Suppressor macrophage treated with lipopolysaccharide for 4 hours (primary cell): ENCODE data around the gene HS1BP3.

ENCODE experiments used
- DNase-seq: peaks from one replicate; pipeline ENCODE4 v3.0.0-alpha.2; 2020

Gene HS1BP3

DNA sequence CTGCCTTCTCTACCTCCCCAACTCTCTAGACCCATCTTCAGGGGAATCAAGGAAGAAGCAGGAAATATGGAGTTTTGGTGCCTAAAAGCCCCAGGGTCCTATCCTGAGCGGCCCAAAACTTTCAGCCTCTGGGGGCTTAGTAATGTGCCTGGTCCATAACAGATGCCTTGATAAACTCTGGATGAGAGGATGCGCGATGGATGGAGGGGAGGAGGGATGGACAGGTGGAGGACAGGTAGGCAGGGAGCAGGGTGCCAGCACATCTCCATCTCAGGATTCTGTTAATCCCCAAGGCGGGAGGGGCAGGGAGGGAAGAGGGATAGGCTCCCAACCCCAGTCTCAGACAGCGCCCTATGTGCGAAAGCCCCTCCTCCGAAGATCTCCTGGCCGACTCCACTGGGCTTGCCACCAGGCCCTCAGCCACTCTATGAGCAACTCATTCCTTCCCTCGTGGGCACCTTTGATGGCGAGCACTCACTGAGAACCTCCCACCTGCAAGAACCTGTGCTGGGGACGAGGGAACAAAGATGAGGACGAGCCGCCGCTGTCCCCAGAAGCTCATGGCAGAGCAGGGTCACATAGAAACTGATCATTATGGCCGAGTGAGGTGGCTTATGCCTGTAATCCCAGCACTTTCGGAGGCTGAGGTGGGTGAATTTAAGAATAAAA is 23.1 kb downstream of the HS1BP3 start:
- DNase-seq = no peak

DNA sequence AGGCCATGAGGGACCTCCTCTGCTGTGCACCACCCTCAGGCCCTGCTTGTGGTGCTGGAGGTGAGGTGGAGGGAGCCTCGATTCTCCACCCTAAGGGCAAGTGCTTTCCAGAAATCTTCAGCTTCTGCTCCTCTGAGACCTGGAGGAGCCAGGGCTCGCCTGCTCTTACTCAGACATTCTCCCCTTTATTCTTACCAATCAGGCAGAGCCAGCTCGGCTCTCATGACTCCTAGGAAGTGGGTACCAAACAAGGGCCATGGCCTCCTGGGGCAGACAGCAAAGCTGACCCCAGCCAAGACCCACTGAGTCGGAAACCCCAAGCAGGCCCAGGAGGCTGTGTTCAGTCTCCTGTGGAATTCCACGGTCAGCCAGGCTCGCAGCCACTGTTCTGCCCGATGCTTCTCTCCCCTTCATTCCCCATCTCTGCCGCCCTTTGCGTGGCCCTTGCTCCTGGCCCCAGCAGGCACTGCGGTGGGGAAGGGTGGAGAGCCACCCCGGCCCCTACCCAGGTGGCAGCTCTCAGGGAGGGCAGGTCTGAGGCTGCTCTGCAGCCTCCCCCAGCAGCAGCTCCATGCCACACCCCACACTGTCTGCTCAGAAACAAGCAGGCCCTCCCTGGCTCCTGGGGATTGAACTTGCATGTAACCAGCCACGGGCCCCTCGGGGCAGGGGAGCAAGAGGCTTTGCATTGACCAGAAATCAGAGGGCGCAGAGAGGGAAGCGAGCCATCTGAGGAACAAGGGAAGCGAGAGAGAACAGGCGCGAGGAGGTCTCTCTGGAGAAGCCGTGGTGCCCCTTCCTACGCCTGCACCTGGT is 24.0 kb downstream of the HS1BP3 start:
- no peak for DNase-seq

DNA sequence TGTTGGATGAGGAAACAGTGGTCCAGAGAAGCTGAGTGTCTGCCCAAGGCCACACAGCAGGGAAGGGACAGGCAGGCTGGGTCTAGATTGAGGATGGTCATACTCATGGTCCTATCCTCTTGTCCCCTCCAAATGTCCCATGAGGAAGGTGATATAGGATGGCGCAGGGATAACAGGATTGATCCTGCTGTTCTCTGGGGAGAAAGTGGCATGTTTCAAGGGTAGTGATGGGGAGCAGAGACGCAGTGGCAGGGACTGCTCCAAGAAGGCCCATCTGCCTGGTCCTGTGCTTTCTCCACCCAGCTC is 24.6 kb downstream of the HS1BP3 start:
- no peak for DNase-seq

DNA sequence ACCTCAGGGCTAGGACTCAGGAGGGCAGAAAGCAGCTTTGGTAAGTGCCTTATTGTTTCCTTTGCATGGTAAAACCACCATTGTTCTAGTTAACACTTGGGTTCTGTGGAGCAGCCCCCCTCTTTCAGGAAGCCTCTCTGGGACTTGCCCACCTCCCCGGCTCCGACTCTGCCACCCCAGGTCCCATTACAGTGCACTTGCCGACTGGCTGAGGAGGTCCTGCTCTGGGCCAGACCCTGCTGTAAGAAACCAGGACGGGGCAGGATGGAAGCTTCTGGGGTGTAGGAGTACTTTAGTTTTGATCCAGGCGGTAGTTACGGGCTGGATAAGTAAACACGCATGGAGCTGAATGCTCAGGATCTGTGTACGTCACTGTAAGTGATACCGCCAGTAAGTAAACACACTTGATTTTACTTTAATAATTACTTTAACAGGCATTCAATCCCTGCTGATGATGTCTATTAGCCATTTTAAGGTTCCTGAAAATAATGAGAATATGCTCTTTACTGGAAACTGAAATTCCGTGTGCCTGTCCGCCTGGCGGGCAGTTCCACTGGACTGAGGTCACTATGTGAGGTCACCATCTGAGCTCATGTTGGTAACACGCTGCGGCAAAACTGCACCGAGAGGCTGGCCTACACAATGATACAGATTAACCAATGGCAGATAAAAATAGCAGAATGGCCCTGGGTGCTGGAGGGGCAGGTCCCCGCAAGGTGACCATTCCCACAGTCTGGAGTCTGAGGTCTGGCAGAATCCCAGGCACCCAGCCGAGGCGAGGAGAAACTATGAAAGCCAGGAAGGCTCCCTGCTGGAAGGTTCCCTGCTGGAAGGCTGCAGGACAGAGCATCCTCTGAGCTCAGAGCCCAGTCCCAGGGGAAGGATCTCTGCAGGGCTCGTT is 25.2 kb downstream of the HS1BP3 start:
- DNase-seq = no peak

DNA sequence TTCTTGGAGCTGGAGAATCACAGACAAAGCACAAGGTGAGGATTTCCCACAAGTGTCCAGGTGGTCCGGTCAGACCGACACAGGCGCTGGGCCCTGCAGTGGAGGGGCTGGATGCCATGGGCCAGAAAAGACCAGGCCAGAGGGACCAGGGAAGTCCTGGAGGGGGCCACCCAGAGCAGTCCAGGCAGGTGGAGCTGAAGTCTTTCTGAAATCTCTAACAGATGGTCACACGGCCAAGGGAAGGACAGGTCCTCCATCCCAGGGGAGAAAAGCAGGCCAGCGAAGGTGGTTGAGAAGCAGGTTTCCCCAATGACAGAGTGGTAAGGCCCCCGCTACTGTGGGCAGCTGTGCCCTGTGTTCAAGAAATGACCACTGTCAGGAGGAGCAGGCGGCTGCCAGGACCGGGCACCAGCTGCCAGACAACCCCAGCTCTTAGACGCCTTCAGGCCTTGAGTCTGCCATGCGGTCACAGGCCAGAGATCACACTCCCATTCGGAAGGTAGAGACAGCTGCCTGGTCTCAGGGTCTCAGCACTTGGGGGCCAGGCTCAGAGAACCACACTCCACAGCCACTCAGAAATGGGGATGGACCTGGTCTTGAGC is 25.9 kb downstream of the HS1BP3 start:
- no peak for DNase-seq

DNA sequence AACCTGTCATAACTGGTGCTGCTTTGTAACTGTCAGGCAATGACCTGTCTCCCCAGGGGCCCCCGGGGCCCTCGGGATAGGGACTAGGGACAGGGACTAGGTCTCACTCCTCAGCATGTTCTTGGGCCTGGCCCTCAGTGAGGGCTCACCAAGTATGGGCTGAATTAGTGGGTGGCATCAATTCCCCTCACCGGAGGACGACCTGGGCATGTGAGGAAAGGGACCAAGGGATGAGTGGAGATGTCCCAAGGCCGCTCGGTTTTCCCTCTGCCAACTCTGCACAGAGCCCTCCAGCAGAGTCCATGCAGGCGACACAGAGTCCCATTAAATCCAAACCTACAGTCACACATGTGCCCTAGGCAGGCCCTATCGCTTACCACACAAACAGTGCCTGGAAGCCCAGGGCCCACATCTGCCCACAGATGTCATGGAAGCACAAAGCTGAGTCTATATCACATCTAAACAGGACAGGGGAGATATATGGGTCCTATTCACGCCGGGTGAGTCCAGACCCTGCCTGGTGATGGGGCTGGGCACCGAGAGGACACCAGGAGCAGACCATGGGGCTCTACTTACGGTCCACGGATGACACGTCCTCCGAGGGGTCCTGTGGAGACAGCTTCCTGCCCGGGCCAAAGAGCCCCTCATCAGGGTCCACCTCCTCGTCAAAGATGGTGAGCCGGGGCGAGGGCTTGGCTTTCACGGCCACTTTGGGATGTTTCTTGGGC is 26.6 kb downstream of the HS1BP3 start:
- no peak for DNase-seq

DNA sequence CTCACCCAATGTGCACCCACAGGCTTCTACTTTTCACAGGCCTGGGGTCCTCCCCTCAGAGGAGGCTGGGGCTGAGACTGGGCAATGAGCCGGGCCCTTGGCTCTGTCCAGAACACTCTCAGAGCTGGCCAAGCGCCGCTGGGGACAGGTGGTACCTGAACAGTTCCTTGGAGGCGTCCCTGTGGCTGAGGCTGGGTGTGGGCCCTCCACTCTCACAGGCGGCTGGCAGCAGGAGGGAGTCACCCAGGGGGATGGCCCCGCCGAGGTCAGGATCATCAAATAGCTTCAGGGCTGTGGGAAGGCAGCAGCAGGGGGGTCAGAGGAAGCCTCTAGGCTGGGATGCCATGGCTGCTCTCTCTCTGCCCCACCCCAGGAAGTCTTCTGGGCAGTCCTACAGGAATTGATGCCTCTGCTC is 27.1 kb downstream of the HS1BP3 start:
- DNase-seq = no peak

DNA sequence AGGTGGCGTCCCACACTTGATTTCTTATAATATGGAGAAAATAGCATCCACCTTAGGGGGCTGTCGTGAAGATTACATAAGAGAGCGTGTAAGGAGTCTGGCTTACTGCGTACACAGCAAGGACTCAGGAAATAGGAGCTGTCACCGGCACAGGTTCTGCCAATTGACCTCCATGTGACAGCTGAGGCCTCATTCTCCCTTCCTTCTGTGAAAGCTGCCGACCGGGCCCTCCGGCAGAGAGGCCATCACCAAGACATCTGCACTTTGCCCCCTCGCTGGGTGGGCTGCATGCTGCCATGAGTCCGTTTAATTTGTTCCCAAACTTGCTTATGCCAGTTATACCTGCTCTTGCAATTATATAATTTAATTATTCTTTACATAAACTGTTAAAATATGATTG is 27.7 kb downstream of the HS1BP3 start:
- no peak for DNase-seq

DNA sequence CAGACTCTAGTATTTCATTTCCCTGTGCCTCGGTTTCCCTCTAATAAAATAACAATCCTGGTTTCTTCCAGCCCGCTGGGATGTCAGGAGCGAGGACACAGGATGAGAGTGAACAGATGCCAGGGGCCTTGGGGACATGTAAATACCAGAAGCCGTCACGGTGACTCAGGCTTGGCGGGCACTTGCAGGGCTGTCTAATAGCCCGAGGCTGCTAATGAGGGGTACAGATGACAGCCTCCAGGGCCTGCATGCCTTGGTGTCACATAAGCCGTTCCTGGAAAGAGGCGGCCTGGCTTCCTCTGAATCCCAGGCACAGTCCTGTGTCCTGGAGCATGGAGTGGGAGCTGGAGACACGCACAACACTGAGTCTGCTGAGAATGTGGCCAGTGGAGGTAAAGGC is 28.2 kb downstream of the HS1BP3 start:
- DNase-seq = no peak

DNA sequence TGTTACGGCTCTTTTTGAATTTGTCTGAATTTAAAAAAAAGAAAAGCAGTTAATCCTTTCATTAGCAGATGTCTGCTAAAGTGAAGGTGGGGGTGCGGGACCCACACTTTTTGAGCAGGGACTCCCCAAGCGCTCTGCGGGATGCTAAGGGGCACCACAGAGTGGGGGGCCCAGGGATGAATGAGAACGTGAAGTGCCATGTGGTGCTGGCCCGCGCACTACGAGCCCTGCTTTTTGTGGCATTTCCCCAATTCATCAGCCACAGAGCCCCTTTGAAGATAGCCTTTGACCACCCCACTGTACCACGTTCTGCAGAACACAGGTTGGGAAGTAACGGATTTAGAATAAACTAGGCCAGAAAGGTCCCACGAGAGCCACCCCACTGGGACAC is 28.6 kb downstream of the HS1BP3 start:
- DNase-seq = no peak

DNA sequence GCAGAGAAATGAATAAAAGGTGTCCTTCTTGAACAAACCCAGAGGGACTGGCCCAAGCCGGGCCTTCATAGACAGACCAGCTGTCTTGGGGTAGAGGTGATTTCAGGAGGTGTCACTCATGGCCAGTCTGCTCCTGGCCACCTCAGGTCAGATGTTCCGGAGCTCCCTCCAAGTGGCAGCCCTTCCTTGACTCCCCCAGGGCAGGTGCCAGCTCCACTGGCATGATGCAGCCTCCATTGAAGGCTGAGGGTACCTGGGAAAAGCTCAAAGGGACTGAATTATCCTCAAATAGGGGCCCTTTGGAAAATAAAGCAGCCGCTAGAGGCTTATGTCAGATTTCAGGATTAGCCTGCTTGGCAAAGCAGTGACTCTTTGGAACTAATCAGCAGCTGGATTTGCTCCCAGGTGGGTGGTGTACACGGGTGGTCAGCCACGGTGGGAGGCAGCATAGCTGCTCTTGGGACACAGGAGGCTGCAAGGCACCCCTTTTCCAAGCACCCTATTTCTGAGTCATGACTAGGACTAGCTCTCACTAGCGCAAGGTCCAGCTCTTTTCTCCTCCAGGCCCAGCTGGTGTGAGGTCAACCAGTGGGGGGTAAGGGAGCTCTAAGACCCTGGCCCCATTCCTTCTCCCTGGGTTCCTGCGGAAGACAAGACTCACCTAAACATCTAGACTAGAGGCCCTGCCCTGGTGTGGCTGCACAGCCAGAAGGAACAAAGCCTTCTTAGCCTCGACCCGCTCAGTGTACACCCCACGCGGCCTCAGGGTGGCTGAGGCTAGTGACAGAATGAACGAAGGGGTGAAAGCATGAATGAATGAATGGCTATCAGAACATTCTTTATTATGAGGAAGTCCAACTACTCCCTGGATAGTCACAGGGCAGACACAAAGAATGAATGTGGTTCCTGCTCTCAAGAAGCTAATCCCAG is 29.3 kb downstream of the HS1BP3 start:
- no peak for DNase-seq

DNA sequence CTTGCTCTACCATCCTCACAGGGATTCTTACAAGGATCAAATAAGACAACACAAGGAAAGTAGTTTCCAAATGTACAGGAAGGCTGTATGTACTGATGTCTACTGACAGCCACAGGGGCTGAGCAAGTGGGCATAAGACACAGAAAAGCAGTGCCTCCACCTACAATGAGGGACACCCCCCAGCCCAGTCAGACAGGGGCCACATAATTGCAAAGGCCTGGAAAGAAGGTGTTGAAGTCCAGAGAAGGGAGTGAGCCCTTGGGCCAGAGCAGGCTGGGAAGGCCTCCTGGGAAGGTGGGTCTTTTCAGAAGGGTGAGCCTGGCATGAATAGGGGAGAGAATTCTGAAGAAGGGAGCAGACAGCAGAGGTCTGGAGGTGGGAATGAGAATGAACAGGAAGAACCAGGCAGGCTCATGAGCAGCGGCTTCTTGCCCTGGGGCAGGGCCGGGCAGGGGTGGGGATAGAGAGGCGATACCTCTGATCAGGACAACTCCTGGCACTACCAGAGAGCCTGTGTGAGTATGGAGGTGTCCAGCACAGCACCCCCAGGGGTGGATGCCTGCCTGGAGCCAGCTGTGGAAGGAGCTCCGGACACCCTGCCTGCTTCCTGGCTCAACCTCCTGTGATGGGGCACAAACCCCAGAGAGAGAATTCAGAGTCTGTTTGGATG is 30.1 kb downstream of the HS1BP3 start:
- no peak for DNase-seq

DNA sequence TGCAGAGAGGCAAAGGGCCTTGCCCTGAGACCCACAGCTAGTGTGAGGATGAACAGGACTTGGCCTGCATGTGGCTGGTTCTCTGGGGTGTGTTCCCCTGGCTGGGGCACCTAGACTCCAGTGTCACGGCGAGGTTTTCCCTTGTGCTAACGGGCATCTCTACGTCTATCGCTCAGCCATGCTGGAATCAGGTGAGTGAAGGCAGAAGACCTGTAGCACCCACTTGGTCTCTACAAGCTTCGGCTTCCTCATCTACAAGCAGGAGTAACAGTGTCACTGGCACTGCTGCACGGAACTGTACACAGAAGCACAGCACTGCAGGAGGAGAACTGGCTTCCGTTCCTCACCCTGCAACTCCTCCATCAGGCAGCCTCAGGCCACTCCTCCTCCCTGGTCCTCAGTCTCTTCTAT is 30.6 kb downstream of the HS1BP3 start:
- DNase-seq = no peak

DNA sequence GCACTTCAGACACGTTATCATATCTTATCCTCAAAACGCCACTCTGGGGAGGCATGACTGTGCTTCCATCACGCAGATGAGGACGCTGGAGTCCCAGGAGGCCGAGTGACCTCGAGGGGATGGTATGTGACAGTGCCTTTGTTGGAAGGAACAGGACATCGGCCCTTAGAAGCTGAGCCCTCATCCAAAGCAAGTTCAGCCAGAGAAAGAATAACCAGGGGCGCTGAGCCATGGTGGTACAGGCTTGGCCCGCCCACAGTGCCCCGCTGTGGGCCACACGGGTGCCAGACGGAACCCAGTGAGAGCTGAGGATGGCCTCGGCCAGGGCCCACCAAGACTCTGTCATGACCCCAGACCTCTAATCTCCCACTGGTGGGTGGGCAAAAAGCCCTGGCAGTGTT is 31.3 kb downstream of the HS1BP3 start:
- no peak for DNase-seq

DNA sequence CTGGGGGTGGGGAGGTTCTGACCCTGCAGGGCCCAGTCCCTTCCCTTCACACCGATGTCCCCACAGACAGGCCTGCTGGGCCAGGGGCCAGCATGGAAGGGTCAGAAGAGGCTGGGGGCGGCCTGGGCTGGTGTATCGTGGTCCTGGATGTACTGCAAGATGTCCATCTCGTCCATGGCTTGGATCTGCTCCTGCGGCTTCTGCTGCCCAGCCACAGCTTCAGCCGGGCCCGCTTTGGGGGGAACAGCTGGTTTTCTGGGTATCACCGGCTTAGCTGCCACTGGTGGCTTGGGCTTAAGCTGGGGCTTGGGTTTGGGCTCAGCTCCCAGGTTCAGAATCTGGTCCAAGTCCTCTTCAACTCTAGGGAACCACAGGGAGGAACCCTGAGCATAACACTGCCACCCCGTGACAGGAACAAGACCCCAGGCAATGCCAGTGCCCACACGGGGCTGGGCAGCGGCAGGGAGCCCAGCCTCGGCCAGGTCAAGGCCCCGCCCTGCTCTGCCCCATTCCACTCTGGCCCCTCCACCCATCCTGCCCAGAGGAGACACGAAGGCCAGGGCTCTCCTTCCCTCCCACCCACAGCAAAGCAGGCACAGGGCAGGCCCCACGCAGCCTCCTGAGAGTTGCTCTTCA is 31.9 kb downstream of the HS1BP3 start:
- DNase-seq = no peak

DNA sequence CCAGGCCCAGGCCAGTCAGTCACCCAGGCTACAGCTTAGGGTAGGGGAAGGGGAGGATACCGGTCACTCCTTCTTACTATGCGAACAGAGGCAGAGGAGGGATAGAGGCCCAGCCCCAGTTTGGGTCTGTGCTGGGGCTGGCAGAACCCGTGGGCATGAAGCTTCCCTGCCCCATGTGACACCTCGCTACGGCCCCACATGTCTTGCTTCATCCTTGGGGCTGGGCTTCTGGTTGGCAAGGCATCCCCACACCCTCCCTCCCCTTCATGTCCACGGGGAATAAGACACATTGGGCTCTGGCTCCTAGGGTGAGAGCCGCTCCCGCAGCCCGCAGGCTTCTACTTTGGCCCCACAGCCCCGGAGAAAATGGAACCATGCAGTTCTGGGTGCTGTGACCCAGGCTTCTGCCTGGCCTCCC is 32.4 kb downstream of the HS1BP3 start:
- peak; percentile 63 for DNase-seq

DNA sequence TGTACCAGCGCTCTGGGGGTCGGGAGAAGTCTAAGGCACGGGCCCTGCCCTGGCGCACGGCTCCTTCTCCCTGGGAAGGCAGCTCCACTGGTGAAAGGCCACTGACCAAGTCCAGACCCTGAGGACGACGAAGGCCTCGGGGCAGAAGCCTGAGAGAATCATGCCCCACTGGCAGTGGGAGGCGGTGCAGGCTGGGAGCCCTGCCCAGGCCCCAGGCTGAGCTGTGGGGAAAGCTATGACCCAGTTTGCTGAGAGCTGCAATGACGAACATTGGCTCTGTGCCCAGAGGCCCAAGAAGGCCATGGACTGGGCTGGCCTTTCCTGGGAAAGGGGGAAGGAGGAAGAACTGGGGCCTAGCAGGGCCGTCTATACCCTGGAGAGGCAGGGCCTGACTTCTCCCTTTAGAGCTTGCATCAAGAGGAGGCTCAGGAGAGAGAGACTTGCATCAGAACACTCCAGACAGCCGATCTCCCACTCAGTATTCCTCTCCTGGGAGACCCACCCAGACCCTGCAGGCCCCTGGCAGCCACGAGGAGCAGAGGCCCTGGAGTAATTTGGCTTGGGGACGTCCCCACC is 32.9 kb downstream of the HS1BP3 start:
- DNase-seq = peak; percentile 98

DNA sequence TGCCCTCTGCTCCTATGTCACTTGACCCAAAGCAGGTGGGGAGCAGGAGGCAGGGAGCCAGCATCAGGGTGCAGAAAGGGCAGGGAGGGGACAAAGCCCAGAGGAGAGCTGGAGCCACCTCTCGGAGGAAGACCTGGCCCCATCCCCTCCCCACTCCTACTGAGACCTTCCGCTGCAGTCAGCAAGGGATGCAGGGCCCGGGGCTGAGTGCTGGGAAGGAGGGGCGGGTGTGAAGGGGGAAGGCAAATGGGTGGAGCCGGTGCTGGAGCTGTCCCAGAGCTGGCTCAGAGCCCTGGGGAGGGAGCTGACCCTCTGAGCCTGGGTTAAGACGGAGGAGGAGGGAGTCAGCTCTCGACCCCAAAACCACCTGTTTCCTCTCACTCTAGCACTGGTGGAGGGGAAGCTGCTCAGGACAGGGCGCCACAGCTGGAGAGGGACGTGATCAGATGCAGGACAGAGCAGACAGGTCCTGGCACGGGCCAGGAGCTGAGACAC is 33.8 kb downstream of the HS1BP3 start:
- no peak for DNase-seq

DNA sequence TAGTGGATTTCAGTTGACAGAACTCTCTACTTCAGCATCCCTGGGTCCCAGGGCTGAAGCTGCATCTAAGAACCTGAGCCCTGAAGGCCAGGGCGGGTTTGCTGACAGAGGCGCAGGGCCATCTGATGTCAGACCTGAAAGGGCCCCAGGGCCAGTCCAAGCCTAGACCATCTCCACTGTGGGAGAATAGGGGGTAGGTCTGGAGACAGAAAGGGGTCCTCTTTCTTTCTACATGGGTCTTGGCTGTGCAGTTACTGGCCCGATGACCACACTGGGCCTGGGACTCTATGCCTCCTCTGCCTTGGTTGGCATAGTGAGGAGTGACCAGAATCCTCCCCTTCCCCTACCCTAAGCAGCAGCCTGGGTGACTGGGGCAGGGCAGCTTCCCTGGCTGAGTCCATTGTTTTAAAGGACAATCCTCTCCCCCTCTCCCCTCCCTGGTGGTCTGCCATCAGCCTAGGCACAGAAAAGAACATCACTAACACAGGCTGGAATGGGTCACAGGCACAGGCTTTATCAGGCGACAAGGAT is 34.5 kb downstream of the HS1BP3 start:
- DNase-seq = no peak
